Gastroesophageal sphincter (tissue), 3 donors: Measurements from ENCODE around the gene CLEC10A.
"Not testable (repeated sequence)": the region's sequence is repeated elsewhere in the genome, so short reads cannot be mapped to it uniquely, and the experiment has no call there.

Experiments used
- POLR2A ChIP-seq, 2 donors: fragments of 450-650 bp; IDR thresholded peaks; one replicate each; pipeline ENCODE4 v1.6.1; 2017; ENCODE audit warnings: antibody characterized with exemption in 2 of 2, mild to moderate bottlenecking in 2 of 2, moderate library complexity in 1 of 2
- POLR2AphosphoS5 ChIP-seq: sonication (generic); formaldehyde crosslinking; IDR thresholded peaks from one replicate; pipeline ENCODE4 v1.6.1; 2017; ENCODE audit warnings: antibody characterized with exemption
- TF ChIP-seq, protein P1 (sequence below), 4 experiments: fragments of 200-600 bp in 2 of 4; fragments of 450-650 bp in 2 of 4; sonication (generic) in 1 of 4; IDR thresholded peaks; one replicate each; pipeline ENCODE4 v1.5.1; 2017 to 2019; ENCODE audit warnings: antibody characterized with exemption in 4 of 4, mild to moderate bottlenecking in 2 of 4, moderate library complexity in 2 of 4

DNA sequence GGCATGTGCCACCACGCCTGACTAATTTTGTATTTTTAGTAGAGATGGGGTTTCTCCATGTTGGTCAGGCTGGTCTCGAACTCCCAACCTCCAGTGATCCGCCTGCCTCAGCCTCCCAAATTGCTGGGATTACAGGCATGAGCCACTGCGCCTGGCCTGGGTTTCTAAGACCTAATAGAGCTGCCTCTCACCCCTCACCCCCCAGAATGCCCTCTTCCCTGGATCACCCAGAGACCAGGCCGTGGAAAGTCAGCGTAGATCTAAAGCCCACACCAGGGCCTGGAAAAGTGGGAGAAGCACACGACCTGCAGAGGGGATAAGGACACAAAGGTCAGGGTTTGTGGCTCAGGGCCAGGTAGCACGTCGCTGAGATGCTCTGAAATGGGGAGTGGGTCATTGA is 29.5 kb downstream of the CLEC10A start:
- TF ChIP-seq, protein P1, sequence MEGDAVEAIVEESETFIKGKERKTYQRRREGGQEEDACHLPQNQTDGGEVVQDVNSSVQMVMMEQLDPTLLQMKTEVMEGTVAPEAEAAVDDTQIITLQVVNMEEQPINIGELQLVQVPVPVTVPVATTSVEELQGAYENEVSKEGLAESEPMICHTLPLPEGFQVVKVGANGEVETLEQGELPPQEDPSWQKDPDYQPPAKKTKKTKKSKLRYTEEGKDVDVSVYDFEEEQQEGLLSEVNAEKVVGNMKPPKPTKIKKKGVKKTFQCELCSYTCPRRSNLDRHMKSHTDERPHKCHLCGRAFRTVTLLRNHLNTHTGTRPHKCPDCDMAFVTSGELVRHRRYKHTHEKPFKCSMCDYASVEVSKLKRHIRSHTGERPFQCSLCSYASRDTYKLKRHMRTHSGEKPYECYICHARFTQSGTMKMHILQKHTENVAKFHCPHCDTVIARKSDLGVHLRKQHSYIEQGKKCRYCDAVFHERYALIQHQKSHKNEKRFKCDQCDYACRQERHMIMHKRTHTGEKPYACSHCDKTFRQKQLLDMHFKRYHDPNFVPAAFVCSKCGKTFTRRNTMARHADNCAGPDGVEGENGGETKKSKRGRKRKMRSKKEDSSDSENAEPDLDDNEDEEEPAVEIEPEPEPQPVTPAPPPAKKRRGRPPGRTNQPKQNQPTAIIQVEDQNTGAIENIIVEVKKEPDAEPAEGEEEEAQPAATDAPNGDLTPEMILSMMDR (IDR thresholded peaks at IDR 0.05), result not testable (repeated sequence)
- TF ChIP-seq POLR2AphosphoS5; POLR2A (IDR thresholded peaks at IDR 0.05): not testable (repeated sequence)
